NB4 (cell line): Measurements from ENCODE around the gene TEC.
A peak's percentile ranks its signal among the peaks of the same experiment; 100 is the strongest.

ENCODE experiments used
- MYC ChIP-seq: IDR thresholded peaks from 2 replicates; pipeline ENCODE4 v1.6.1; 2011; ENCODE audit warnings: low read depth, low read length
- POLR2A ChIP-seq: IDR thresholded peaks from 2 replicates; pipeline ENCODE4 v1.6.1; 2011; ENCODE audit warnings: mild to moderate bottlenecking; ENCODE audit not compliant: insufficient read length; ENCODE audit errors: extremely low read depth
- TF ChIP-seq, protein P1 (sequence below): IDR thresholded peaks from one replicate; pipeline ENCODE4 v1.5.1; 2012; ENCODE audit warnings: low read depth, low read length

DNA sequence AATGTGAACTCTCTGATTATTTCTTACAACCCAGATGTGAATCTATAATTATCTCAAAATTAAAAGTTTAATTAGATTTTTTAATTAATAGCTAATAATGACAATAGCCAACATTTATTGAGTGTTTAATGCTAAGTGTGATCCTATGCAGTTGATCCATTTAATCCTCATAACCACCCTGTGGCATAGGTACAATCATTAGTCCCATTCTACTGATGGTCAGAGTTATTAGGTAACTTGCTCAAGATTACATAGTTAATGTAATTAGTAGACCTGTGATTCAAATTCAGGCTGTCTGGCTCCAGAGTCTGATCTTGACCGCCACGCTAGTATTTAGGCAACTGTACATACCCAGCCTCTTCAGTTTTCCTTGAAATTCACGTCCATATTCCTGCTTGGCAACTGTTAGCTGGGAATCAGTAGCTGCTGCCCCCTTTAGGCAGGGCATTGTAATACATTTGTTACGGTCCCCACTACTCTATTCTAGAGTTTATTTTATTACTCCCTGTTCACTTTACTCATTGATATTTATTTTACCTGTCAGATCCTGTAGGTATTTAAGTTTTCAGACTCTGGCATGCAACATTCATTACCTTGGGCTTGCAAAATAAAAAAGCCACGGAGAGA is 20.6 kb upstream of the TEC start:
- TF ChIP-seq, protein P1, sequence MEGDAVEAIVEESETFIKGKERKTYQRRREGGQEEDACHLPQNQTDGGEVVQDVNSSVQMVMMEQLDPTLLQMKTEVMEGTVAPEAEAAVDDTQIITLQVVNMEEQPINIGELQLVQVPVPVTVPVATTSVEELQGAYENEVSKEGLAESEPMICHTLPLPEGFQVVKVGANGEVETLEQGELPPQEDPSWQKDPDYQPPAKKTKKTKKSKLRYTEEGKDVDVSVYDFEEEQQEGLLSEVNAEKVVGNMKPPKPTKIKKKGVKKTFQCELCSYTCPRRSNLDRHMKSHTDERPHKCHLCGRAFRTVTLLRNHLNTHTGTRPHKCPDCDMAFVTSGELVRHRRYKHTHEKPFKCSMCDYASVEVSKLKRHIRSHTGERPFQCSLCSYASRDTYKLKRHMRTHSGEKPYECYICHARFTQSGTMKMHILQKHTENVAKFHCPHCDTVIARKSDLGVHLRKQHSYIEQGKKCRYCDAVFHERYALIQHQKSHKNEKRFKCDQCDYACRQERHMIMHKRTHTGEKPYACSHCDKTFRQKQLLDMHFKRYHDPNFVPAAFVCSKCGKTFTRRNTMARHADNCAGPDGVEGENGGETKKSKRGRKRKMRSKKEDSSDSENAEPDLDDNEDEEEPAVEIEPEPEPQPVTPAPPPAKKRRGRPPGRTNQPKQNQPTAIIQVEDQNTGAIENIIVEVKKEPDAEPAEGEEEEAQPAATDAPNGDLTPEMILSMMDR: peak; percentile 69
- TF ChIP-seq MYC (no peak), POLR2A (no peak)
